Stimulated activated CD4-positive, alpha-beta T cell treated with anti-CD3 and anti-CD28 coated beads, Interleukin-12 subunit alpha, Interleukin-12 subunit beta, amount 100 ng/mL, for 4 hours (primary cell): ENCODE measurements around the gene PIEZO2.
"Not testable (repeated sequence)": the region's sequence is repeated elsewhere in the genome, so short reads cannot be mapped to it uniquely, and the experiment has no call there.

Source experiments
- DNase-seq: peaks from one replicate; pipeline ENCODE4 v3.0.0-alpha.2; 2020

PIEZO2 gene

DNA sequence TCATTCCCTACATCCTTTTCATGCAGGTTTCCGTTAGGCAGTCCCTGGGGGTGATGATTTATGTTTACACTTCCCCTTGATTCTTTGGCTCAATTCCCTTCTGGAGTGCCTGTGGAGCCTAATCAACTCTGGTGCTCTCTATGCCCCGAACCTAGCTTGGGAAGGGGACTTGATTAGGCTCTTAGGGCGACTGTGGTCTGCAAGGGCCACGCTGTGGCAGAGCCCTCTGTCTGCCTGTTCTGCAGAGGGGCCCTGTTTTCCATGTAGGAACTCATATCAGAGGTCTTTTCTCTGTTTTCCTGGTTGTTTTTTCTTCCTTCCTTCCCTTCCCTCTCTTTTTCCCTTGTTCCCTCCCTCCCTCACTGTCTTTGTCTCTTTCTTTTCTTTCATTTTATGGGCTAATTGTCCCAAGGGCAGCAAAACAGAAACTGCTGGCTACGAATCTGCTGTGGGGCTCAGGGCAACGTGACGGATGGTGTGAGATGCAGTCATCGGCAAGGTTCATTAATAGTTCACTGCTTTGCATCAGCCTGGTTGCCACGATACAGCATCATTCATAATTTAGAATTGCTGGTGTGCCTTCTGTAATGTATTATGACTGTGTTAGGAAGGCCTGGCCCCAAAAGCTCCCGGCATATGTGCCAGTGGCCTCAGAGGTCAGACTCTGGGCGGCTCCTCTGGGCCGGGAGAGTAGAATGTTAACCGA, 489.0 kb downstream of the PIEZO2 start:
- no peak for DNase-seq

DNA sequence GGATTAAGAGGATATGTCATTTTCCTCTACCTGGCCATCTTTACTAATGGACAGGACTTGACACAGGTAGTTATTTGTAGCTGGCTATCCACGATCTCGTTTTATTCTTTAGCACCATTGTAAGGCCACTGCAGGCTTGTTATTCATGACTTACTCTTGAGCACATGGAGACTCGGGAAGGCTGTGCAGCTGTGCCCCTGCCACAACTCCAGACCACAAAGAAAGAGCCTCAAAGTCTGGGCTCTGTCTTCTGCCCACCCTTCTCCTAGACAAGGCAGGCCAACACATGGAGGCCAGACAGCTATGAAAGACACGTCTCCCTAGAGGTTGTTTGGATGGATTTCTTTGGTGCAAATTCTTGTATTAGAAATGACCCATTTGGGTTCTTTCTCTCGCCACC, 489.8 kb downstream of the PIEZO2 start:
- DNase-seq, result no peak

DNA sequence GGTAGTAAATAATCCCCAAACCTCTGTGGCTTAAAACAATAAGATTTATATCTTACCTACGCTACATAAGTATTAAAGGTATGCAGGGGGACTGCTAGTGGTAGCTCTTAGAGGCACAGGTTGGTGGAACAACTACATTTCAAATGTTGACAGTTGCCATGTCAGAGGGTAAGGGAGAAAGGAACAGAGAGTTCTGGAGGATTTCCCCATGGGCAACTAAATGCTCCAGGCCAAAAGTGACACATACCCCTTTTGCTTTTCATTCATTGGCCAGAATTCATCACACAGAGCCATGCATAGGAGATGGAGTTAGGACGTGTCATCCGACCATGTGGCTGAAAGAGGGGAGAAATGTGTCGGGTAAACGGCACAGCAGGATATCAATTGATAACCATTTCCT, 490.4 kb downstream of the PIEZO2 start:
- no peak for DNase-seq

DNA sequence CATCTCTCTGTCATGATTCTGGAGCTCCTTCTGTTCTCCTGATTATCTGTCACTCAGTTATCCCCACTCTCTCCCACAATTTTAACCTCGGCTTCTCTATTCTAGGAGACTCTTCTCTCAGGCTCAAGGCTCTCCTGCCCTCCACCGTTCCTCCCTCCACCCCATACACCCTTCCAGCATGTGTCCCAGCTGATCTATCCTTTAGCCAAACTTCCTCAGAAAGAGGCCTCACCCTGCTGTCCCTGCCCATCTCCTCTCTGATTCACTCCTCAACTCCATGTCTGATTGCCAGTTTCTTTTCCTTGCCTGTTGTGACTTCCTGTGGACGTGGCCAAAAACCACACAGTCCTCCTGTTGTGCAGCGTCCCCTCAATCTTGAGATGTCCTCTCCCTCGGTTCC, 505.4 kb downstream of the PIEZO2 start:
- not testable (repeated sequence) for DNase-seq

DNA sequence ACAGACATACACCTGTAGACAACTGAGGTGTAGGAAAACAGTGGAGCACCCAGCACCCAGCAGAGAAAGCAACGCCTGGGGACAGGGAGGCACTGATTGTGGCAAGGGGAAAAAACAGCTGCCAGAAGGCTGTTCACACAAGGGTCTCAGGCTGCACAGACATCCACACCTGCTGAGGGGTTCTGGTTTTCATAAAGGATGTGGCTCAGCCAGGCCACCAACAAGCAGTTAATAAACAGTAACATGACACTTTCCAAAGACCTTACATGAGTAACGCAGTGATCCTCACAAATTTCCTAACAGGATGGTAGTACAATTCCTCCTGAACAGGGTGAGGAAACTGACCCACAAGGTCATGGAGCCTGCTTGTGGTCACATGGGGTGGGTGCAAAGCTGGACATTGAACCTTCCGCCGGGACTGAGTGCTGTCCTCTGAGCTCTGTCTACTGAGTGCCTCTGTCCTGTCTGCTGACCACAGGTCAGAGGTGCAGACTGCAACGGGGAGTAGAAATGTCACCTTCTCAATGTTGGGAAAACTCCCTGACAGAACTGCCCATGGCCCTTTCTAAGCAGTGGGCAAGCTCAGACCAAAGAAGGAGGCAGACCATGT, 506.3 kb downstream of the PIEZO2 start:
- not testable (repeated sequence) for DNase-seq

DNA sequence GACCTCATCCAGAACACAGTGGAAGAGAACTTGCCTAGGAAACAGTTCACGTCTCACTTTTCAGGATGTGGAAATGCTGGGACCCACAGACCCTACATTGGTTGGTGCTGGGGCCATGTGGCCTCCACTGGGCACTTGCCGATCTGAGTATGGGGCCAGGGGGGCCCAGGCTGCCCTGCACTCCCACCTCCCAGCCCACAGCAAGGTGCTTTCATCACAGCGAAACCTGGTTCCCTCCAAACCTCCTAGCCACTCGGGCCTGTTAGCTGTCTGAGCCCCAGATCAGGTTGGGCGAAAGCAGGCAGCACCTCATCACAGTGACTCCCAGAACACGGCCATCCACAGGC, 510.9 kb downstream of the PIEZO2 start:
- not testable (repeated sequence) for DNase-seq

DNA sequence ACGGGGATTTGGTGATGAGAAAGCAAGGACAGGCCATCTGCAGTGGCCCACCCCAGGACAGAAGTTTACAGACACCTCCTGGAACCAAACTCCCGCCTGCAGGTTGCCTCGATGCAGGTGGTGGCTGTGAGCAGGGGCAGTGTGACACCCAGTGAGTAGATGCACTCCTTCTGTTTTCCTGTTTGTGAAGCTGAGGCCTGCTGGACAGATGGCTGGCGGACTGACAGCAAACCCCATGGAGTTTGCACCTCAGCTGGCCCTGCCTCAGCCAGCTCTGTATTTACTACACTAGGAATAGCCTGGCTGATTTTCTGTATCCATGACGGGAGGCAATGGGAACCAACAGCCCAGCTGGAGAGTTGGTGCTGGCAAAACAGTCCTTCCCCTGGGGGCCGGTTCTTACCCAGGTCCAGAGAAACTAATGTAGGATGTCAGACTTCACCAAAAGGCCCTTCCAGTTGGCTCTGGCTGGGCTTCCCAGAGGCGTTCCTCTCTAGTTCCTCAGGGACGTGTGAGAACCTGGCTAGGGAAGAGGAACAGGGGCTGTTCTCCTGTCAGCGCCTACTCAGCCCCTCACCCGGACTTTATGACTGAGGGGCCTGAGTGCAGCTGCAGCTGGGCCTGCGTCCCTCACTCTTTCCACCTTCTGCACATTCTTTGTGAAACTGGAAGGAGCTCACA, 511.4 kb downstream of the PIEZO2 start:
- not testable (repeated sequence) for DNase-seq

DNA sequence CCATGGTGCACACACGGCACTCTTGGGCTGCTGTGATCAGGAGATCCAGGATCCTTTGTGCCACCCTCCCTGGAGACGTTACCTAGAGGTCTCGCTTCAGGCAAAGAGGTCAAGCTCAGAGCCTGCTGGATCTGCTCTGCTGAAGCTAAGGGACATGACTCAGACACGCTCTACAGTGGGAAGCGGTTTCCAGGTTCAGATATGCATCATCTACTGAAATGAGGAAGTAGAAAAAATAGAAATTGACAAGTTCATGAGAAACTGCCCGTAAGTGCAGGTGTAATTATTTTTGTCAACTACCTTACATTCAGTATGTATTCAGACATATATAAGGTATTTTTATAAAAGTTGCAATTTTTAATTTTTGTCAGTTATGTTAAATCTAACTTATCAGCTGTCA, 520.3 kb downstream of the PIEZO2 start:
- not testable (repeated sequence) for DNase-seq

DNA sequence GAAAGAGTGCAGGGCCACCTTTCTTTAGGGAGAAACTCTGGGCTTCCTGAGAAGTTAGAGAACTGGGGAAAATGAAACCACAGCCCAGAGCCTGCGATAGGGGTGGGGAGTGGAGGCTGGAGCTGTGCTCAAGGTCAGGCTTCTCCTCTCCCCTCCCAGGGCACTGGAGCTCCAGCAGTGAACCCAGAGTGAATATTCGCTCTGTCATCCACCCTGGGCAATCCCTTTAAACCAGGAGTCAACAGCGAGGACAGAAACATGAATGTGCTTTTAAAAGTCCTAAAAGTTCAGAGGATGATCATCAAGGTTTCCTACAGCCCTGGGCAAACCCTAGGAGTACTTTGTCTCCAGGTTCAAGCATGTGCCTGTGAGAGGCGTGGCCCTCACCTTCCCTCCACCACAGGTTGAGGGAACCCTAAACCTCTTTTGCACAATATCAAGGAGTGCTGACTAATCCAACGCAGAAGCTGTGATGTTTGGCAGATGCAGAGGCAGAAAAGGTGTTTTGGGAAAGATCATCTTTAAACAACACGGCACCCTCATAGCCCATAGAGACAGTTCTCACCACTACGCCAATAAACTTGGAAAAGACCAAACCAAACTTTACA, 522.7 kb downstream of the PIEZO2 start:
- not testable (repeated sequence) for DNase-seq

DNA sequence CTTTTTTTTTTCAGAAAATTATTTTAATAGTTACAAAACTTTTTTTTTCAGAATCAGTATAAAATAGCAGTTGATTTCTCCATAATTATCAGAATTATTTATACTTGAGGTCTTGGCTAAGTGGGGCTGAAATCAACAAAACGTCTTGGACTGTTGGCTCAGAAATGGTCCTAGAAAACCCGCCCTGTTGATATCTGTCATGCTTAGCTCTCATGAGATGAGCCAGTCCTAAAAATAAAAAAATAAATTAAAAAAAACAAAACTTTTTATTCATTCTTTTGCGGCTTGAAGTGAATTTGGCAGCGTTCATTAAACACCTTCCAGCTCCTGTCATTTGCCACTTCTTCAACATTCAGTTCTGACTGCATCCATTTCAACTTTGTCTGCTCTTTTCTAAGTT, 525.8 kb downstream of the PIEZO2 start:
- not testable (repeated sequence) for DNase-seq

DNA sequence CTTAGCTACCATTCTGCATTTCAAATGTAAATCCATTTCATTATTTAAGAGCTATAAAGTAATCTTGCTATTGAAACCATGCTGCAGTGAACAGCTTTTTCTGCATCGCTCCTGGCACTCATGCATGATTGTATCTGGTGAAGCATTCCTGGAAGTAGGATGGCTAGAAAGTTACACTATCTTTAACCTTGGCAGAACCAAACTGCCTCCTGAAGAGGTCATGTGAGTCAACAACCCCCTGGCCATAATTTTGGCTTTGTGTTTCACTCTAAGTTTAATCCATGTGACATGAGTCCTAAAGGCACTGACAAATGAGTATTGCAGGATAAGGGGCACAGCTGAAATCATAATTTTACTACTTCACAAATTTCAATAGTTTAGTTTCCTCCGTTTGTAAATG, 526.4 kb downstream of the PIEZO2 start:
- DNase-seq, result not testable (repeated sequence)

DNA sequence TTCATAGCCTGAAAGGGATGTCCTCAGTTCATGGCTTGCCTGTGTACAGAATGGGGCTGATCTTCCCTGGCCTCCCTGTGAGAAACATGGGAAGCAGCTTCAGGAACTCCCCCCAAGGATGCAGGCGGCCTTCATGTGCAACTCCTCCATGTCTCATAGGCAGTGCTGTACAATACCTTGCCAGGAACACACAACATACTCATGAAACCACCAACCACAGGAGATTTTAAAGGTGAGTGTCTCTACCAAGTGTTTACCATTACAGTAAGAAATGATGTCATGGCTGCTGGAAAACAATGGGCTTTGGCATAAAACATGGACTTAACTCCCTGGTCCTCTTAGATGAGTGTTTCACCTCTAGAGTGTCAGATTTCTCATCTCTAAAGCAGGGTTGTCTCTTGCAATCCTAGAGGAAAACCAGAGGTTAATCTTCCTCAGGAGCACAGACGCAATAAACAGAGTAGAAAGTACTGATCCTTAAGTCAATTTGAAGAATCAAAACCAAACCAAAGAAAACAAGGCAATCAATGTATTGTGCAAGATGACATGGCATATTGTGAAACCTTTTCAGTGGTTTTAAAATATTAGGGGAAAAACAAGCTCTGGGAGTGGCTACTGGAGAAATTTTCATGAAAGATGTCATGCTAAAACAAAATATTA, 528.6 kb downstream of the PIEZO2 start:
- not testable (repeated sequence) for DNase-seq
